Epithelial cell of esophagus (primary cell): ENCODE results near the gene PHETA2.
"Not testable (repeated sequence)": the region's sequence is repeated elsewhere in the genome, so short reads cannot be mapped to it uniquely, and the experiment has no call there.

Experiments used
- DNase-seq: peaks from one replicate; pipeline ENCODE4 v3.0.0; 2010; ENCODE audit warnings: low read depth
- H3K4me3 ChIP-seq: 2 replicates; pipeline ENCODE4 v1.5.1; 2011; ENCODE audit warnings: mild to moderate bottlenecking, low read length, control low read depth
- TF ChIP-seq, protein P1 (sequence below): IDR thresholded peaks from 2 replicates; pipeline ENCODE4 v1.5.1; 2011; ENCODE audit warnings: low read depth, mild to moderate bottlenecking, low read length, control low read depth, inconsistent platforms; ENCODE audit not compliant: insufficient read depth; ENCODE audit errors: missing control alignments

The PHETA2 gene

DNA sequence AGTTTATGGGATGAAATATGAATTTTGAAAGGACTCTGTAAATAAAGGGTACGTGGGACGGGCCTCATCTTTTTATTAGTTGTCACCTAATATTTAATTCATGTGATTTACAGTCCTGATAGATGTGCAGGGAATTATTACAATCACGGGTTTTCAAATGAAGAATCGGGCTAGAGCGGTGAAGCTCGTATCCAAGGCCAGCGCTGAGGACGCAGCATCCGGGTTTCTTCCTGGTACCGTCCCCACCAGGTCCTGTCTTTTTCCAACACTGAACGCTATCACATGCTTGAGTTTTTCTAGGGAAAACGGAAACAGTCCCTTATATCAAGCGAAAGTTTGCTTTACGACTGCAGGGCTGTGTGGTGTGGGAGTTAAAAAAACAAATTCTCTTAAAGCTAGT is 6.2 kb downstream of the PHETA2 start:
- H3K4me3 ChIP-seq, result peak overlapping the region; percentile 55
- TF ChIP-seq, protein P1, sequence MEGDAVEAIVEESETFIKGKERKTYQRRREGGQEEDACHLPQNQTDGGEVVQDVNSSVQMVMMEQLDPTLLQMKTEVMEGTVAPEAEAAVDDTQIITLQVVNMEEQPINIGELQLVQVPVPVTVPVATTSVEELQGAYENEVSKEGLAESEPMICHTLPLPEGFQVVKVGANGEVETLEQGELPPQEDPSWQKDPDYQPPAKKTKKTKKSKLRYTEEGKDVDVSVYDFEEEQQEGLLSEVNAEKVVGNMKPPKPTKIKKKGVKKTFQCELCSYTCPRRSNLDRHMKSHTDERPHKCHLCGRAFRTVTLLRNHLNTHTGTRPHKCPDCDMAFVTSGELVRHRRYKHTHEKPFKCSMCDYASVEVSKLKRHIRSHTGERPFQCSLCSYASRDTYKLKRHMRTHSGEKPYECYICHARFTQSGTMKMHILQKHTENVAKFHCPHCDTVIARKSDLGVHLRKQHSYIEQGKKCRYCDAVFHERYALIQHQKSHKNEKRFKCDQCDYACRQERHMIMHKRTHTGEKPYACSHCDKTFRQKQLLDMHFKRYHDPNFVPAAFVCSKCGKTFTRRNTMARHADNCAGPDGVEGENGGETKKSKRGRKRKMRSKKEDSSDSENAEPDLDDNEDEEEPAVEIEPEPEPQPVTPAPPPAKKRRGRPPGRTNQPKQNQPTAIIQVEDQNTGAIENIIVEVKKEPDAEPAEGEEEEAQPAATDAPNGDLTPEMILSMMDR, result no peak
- peak; percentile 28 for DNase-seq

DNA sequence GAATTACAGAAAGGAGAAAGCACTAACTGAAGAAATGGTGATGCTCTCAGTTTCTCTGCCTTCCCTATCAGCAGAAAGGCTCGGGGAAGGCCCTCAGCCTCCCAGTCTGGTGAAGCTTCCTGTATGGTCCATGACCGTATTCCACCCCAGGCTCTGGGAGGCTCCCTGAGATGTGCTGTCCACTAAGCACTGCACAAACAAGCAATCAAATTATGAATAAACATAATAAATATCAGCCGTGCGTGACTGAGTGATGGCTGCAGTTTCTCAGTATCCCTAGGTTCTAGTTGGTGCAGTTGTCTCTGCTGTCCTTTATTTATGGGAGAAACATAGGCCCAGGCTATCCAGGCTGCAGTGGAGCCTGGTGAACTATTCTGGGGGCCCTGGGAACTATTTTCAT is 9.1 kb downstream of the PHETA2 start:
- TF ChIP-seq, protein P1, result no peak
- no peak overlapping the region for H3K4me3 ChIP-seq

DNA sequence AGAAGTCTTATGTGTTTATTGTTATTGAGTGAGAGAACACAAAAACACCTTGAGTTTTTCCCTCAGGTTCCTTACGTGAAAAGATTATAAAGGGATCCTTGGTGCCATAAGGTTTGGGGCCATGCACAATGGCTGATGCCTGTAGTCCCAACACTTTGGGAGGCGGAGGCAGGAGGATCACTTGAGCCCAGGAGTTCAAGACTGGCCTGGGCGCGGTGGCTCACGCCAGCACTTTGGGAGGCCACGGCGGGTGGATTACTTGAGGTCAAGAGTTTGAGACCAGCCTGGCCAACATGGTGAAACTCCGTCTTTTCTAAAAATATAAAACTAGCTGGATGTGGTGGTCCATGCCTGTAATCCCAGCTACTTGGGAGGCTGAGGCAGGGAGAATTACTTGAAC is 10.8 kb downstream of the PHETA2 start:
- no peak overlapping the region for H3K4me3 ChIP-seq
- DNase-seq, result no peak
- TF ChIP-seq, protein P1, result no peak

More for the DNA sequence above, 9.1 kb downstream of the PHETA2 start:
- DNase-seq, result no peak

DNA sequence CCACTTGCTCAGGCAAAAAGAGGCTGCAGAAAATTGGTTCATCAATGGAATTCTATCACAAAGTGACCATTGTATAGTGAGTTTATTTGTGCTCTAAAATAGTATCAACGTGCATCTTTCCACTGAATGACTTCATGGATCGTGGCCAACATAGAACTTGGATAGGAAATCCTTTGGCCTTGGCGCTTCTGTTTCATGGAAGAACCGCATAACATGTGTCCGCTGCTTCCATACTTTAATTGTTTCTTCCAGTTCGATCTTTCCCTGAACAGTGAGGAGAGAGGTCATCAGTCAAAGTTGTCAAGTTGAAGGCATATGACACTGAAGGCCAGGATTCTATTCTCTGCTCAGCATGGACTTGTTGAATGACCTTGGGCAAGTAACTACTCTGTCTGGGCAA is 12.0 kb downstream of the PHETA2 start:
- TF ChIP-seq, protein P1, result no peak
- H3K4me3 ChIP-seq, result no peak overlapping the region
- no peak for DNase-seq

DNA sequence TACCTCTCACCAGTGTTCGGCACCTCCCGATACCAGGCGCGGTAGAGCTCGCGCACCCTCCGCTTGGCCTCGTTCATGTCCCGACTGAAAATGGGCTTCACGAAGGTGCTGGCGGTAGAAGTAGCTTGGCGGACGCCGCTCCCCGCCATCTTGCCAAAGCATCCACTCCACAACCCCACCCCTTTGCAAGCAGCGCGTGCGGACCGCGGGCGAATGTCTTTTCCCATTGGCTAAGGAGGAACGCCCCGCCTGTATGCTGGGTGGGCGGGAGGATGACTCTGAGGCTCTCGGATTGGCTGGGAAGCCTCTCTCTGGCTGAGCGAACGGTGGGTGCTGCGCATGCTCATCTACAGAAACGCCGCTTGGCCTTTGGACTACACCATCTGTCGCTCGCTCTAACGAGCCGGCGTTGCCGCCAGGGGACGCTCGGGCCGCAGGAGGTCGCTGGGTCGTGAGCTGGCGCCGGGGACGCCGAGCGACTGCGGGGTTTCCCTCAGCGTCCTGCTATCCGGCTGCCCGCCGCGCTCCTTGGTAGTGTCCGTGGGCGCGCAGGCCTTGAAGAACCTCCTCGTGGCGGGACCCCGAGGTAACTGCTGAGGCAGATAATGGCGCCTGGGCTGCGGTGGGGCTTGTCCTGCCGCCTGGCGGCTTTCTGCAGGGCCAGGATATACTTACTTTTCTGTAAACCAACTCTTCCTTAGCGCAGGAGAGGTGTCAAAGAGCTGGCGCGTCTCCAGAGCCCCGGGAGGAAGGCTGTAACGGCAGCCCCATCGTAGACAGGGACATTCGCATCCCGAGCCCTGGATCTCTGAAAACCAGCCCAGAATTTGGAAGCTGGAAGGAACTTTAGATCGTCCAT is 16.8 kb downstream of the PHETA2 start, which contains the start of gene NDUFA6:
Gene NDUFA6 (minus strand): TSS at position 177 of the 859 bp plus-strand sequence. CDS start 28 bp downstream, at position 149.
- peak within 1 kb of the TSS; percentile 90 for H3K4me3 ChIP-seq
- peak; percentile 99 for DNase-seq
- TF ChIP-seq, protein P1, result peak; percentile 71

DNA sequence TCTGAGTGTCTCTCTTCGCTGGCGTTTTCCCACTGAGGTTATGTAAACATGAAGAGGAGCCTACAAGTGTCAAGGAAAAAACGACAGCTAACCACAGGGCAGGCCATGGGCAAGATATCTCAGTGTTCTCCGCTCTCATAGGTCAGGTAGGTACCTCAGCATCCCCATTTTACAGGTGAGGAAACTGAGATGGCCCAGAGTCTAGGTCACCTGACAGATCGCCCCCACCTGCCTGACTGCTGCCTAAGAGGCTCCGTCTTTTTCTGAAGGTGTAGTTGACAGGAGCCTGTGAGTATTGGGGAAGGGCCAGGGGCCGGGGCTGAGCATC is 17.4 kb downstream of the PHETA2 start:
- peak overlapping the region; percentile 90 for H3K4me3 ChIP-seq
- TF ChIP-seq, protein P1, result no peak
- DNase-seq, result no peak

DNA sequence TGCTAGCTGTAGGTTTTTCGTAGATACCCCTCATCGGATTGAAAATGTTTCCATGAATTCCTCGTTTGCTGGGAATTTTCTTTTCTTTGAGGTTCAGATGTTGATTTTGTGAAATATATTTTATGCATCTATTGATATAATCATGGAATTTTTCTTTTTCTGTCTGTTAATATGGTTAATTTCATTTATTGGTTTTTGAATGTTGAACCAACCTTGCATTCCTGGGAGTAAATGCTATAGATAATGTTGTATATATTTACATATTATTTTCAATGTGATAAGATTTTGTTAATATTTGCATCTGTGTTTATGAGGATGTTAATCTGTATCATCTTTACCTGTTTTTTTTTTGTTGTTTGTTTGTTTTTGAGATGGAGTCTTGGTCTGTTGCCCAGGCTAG is 27.2 kb downstream of the PHETA2 start:
- H3K4me3 ChIP-seq, result no peak overlapping the region
- TF ChIP-seq, protein P1, result no peak
- no peak for DNase-seq

DNA sequence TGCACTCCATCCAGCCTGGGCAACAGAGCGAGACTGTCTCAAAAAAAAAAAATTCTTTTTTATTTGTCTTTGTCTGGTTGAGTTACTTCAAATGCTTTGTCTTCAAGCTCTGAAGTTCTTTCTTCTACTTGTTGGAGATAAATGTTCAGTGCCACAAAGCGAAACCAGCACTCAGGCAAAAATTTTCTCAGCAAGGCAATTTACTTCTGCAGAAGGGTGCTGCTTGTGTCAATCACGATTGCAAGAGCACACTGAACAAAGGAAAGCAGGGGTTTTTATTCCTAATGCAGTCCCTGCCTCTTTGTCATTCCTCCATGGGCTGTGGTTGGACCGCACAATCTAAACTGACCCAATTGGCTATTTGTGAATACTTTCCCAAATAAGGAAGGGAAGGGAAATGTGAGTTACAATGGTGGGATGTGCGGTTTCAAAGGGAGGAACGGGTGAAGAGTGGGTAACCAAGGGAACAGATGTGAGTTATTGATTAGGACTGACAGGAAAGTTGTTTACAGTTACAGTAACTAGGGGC is 30.3 kb downstream of the PHETA2 start:
- not testable (repeated sequence) for H3K4me3 ChIP-seq, DNase-seq
